MM.1S (cell line): Measurements from ENCODE around the gene FYN.

Experiments used
- EZH2 ChIP-seq: fragments of 300-600 bp; sonication (generic); optimal IDR thresholded peaks from 2 replicates; pipeline ENCODE3; 2017; ENCODE audit warnings: low read depth, mild to moderate bottlenecking, antibody characterized with exemption, low read length, mixed read lengths
- TF ChIP-seq, protein P1 (sequence below): fragments of 300-600 bp; sonication (generic); IDR thresholded peaks from 2 replicates; pipeline ENCODE4 v1.5.1; 2016; ENCODE audit warnings: antibody characterized with exemption, low read length, mixed read lengths

DNA sequence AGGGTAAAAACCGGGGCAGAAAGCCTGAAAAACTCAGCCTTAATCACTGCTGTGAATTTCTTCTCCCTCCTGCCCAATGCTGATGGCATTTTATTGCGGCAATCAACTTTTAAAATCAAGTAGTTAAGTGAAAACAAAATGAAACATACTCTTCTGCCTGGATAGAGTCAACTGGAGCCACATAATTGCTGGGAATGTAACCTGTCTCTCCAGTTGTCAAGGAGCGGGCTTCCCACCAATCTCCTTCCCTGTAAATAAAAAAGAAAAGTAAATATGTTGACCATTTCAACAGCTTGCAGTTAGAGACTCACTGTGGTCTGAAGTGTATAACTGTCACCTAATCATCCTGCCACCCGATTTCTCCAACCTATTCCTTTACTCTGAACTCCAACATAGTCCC is 165.5 kb downstream of the FYN start:
- TF ChIP-seq, protein P1, sequence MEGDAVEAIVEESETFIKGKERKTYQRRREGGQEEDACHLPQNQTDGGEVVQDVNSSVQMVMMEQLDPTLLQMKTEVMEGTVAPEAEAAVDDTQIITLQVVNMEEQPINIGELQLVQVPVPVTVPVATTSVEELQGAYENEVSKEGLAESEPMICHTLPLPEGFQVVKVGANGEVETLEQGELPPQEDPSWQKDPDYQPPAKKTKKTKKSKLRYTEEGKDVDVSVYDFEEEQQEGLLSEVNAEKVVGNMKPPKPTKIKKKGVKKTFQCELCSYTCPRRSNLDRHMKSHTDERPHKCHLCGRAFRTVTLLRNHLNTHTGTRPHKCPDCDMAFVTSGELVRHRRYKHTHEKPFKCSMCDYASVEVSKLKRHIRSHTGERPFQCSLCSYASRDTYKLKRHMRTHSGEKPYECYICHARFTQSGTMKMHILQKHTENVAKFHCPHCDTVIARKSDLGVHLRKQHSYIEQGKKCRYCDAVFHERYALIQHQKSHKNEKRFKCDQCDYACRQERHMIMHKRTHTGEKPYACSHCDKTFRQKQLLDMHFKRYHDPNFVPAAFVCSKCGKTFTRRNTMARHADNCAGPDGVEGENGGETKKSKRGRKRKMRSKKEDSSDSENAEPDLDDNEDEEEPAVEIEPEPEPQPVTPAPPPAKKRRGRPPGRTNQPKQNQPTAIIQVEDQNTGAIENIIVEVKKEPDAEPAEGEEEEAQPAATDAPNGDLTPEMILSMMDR: no peak
- TF ChIP-seq EZH2: no peak
